HepG2 (cell line): ENCODE results near the gene ANKRD35. TPM values are rescaled to one million over a fixed set of nuclear protein-coding genes. Genes with fewer than 3 reads are reported as not detected.

Experiments
- ATAC-seq: fragments of 200-7000 bp; cut with Tn5 transposase; 3 replicates; pipeline ENCODE4 v1.9.1; 2020; ENCODE audit warnings: mild to moderate bottlenecking, moderate library complexity
- BruUV-seq: library from RNA; stranded (reverse); fragments of 400-500 nt; replicated peaks from 2 replicates; lab custom pipeline; 2021; lab: Mats Ljungman, UMichigan
- CTCF ChIA-PET: fragments of 300-600 bp; formaldehyde crosslinking; extraction: SDS; loops from one replicate; lab custom pipeline; 2021; ENCODE audit warnings: low total read pairs, inconsistent platforms, low intra/inter-chr PET ratio; lab: Yijun Ruan, JAX
- POLR2A ChIA-PET: fragments of 350-600 bp; sonication (Branson Sonifier 250); formaldehyde crosslinking; loops from one replicate; lab custom pipeline; 2020; ENCODE audit warnings: antibody characterized with exemption, inconsistent platforms; lab: Yijun Ruan, JAX
- DNase-seq: peaks from one replicate; pipeline ENCODE4 v3.0.0-alpha.2; 2015; ENCODE audit warnings: low spot score
- FAIRE-seq: peaks from 3 replicates; lab custom pipeline; 2011; peaks lifted over from hg19 to GRCh38; lab: Jason Lieb, UNC
- H2AFZ ChIP-seq: one replicate; pipeline ENCODE4 v1.6.1; 2011; ENCODE audit warnings: low read length, inconsistent platforms
- H3K27ac ChIP-seq: fragments of 300-600 bp; 3 replicates; pipeline ENCODE4 v1.8.0; 2011; ENCODE audit warnings: mixed run types, mild to moderate bottlenecking, mixed read lengths, low read length, inconsistent platforms; ENCODE audit not compliant: insufficient read depth; ENCODE audit errors: extremely low read length
- H3K27me3 ChIP-seq, 2 experiments: fragments of 200-600 bp in 1 of 2; 2 replicates in 1 of 2; 3 replicates in 1 of 2; pipeline versions ENCODE4 v1.6.0 to v1.8.0; 2011; ENCODE audit warnings: low read length in 2 of 2, mild to moderate bottlenecking in 2 of 2, moderate library complexity in 2 of 2, inconsistent platforms in 1 of 2; ENCODE audit not compliant: insufficient read depth in 2 of 2, control insufficient read depth in 1 of 2
- H3K36me3 ChIP-seq, 2 experiments: fragments of 200-600 bp in 1 of 2; replicated peaks in 1 of 2; 2 replicates in 1 of 2; 3 replicates in 1 of 2; pipeline versions ENCODE4 v1.5.1 to v1.8.0; 2011; ENCODE audit warnings: low read length in 2 of 2, inconsistent platforms in 1 of 2; ENCODE audit not compliant: insufficient read depth in 2 of 2, control insufficient read depth in 1 of 2
- H3K4me1 ChIP-seq: 2 replicates; pipeline ENCODE4 v1.5.1; 2012; ENCODE audit warnings: low read length, inconsistent platforms; ENCODE audit not compliant: insufficient read depth
- H3K4me2 ChIP-seq: 2 replicates; pipeline ENCODE4 v1.6.0; 2011; ENCODE audit warnings: low read depth, low read length, inconsistent platforms
- H3K4me3 ChIP-seq, 3 experiments: fragments of 200-600 bp in 1 of 3; sonication (generic), shearing (Covaris generic) in 1 of 3; replicated peaks in 1 of 3; 2 replicates each; pipeline ENCODE4 v1.5.1; 2011 to 2016; ENCODE audit warnings: low read length in 3 of 3, inconsistent platforms in 2 of 3, low read depth in 2 of 3, mild to moderate bottlenecking in 2 of 3, control low read depth in 1 of 3, mixed read lengths in 1 of 3; ENCODE audit not compliant: insufficient read depth in 1 of 3
- H3K79me2 ChIP-seq: one replicate; pipeline ENCODE4 v1.6.1; 2011; ENCODE audit warnings: low read length, inconsistent platforms; ENCODE audit not compliant: insufficient read depth
- H3K9ac ChIP-seq: 2 replicates; pipeline ENCODE4 v1.6.0; 2011; ENCODE audit warnings: mild to moderate bottlenecking, low read depth, low read length, inconsistent platforms; ENCODE audit not compliant: insufficient read depth
- H3K9me3 ChIP-seq: 2 replicates; pipeline ENCODE4 v1.5.1; 2012; ENCODE audit warnings: mild to moderate bottlenecking, low read length
- H4K20me1 ChIP-seq: 2 replicates; pipeline ENCODE4 v1.6.0; 2011; ENCODE audit warnings: inconsistent platforms, mild to moderate bottlenecking, low read length, moderate library complexity; ENCODE audit not compliant: insufficient read depth
- CREB1 ChIP-seq, 2 experiments: fragments of 450-650 bp in 1 of 2; IDR thresholded peaks; 2 replicates each; pipeline ENCODE4 v1.6.1; 2016 to 2017; ENCODE audit warnings: control low read depth in 1 of 2, mild to moderate bottlenecking in 1 of 2, missing compliant biosample characterization in 1 of 2, missing genetic modification characterization in 1 of 2
- DPF2 ChIP-seq: sonication (generic); formaldehyde crosslinking; IDR thresholded peaks from 2 replicates; pipeline ENCODE4 v1.4.0; 2020; ENCODE audit warnings: mild to moderate bottlenecking, low read depth, missing genetic modification reagents, borderline replicate concordance
- JUNB ChIP-seq: sonication (generic); formaldehyde crosslinking; IDR thresholded peaks from 2 replicates; pipeline ENCODE4 v1.8.0; 2022; ENCODE audit warnings: missing genetic modification reagents, mild to moderate bottlenecking, borderline replicate concordance
- KLF6 ChIP-seq: IDR thresholded peaks from 2 replicates; pipeline ENCODE4 v1.8.0; 2016; ENCODE audit warnings: missing biosample characterization, missing genetic modification reagents
- MED13 ChIP-seq: sonication (generic); formaldehyde crosslinking; IDR thresholded peaks from 2 replicates; pipeline ENCODE4 v1.5.0; 2020; ENCODE audit warnings: missing genetic modification reagents
- MIXL1 ChIP-seq: IDR thresholded peaks from 2 replicates; pipeline ENCODE4 v1.6.1; 2016
- MTF1 ChIP-seq: sonication (generic); formaldehyde crosslinking; IDR thresholded peaks from 2 replicates; pipeline ENCODE4 v1.5.0; 2020; ENCODE audit warnings: missing genetic modification reagents
- MYC ChIP-seq: sonication (generic); formaldehyde crosslinking; IDR thresholded peaks from 2 replicates; pipeline ENCODE4 v1.9.0; 2021; ENCODE audit warnings: missing genetic modification reagents, borderline replicate concordance
- NFATC3 ChIP-seq: sonication (generic); formaldehyde crosslinking; IDR thresholded peaks from 2 replicates; pipeline ENCODE4 v1.5.1; 2020; ENCODE audit warnings: mild to moderate bottlenecking, missing genetic modification reagents
- NR3C1 ChIP-seq: sonication (generic); formaldehyde crosslinking; IDR thresholded peaks from 2 replicates; pipeline ENCODE4 v1.4.0; 2020; ENCODE audit warnings: missing genetic modification reagents
- PAF1 ChIP-seq: IDR thresholded peaks from 2 replicates; pipeline ENCODE4 v1.6.1; 2016; ENCODE audit warnings: missing genetic modification reagents, missing compliant biosample characterization
- RBM39 ChIP-seq: fragments of 200-400 bp; formaldehyde crosslinking; IDR thresholded peaks from one replicate; pipeline ENCODE4 v1.6.1; 2018; ENCODE audit warnings: antibody characterized with exemption, mild to moderate bottlenecking, low read depth, low read length; ENCODE audit not compliant: poor library complexity, severe bottlenecking
- RXRB ChIP-seq: IDR thresholded peaks from 2 replicates; pipeline ENCODE4 v1.6.1; 2016; ENCODE audit warnings: borderline replicate concordance, missing genetic modification reagents, missing compliant biosample characterization
- SIN3A ChIP-seq: IDR thresholded peaks from 2 replicates; pipeline ENCODE4 v1.6.1; 2011; ENCODE audit warnings: low read depth, mild to moderate bottlenecking, control low read depth, low read length, borderline replicate concordance
- SMAD3 ChIP-seq: sonication (generic); formaldehyde crosslinking; IDR thresholded peaks from 2 replicates; pipeline ENCODE4 v1.4.0; 2020; ENCODE audit warnings: missing genetic modification reagents
- SNAPC2 ChIP-seq: sonication (generic); formaldehyde crosslinking; IDR thresholded peaks from 2 replicates; pipeline ENCODE4 v1.8.1; 2022; ENCODE audit warnings: mild to moderate bottlenecking, missing genetic modification reagents
- STAG1 ChIP-seq: sonication (generic); formaldehyde crosslinking; IDR thresholded peaks from 2 replicates; pipeline ENCODE4 v1.4.0; 2020; ENCODE audit warnings: missing genetic modification reagents
- TEAD3 ChIP-seq: optimal IDR thresholded peaks from 2 replicates; pipeline ENCODE3; 2016; ENCODE audit warnings: borderline replicate concordance
- TIGD3 ChIP-seq: sonication (generic); formaldehyde crosslinking; IDR thresholded peaks from 2 replicates; pipeline ENCODE4 v1.5.1; 2020; ENCODE audit warnings: mild to moderate bottlenecking, missing genetic modification reagents, borderline replicate concordance
- ZBTB7B ChIP-seq: sonication (generic); formaldehyde crosslinking; IDR thresholded peaks from 2 replicates; pipeline ENCODE4 v1.4.0; 2020; ENCODE audit warnings: missing genetic modification reagents
- ZKSCAN1 ChIP-seq: fragments of 150-350 bp; IDR thresholded peaks from 2 replicates; pipeline ENCODE4 v1.6.1; 2014; ENCODE audit warnings: low read length
- ZNF24 ChIP-seq: fragments of 450-650 bp; IDR thresholded peaks from 2 replicates; pipeline ENCODE4 v1.6.1; 2017; ENCODE audit warnings: antibody characterized with exemption, mild to moderate bottlenecking
- ZNF296 ChIP-seq: sonication (generic); formaldehyde crosslinking; conservative IDR thresholded peaks from 2 replicates; pipeline ENCODE4 v1.5.0; 2020; ENCODE audit warnings: mild to moderate bottlenecking, missing genetic modification reagents
- WGBS: methylation state at CpG from one replicate; pipeline ENCODE4 v1.1.6; 2017; ENCODE audit warnings: low lambda C conversion rate; 5-methylcytosine and 5-hydroxymethylcytosine counted together
- in situ Hi-C: cut with HindIII; loops from 2 replicates; pipeline ENCODE4 v1.10.0; 2017; ENCODE audit warnings: low pct_unique_long_range_greater_than_20kb; ENCODE audit not compliant: extremely low pct_ligation_motif_present
- intact Hi-C: fragments of 100-400 bp; cut with micrococcal nuclease; formaldehyde crosslinking; loops from one replicate; pipeline ENCODE4 v1.10.0; 2022; ENCODE audit not compliant: unreplicated experiment
- polyA plus RNA-seq, 8 experiments: library from polyadenylated mRNA; depleted of rRNA in 3 of 8; stranded (reverse) in 7 of 8; unstranded in 1 of 8; fragments of >200 nt; fragmentation: Illumina TruSeq in 4 of 8; extraction: Trizol in 4 of 8; gene quantifications; 2 replicates each; pipeline versions ENCODE4 v1.2.1 to v1.2.3, GENCODE V29; 2011 to 2016; ENCODE audit warnings: low read depth in 4 of 8, missing spikeins in 1 of 8, mixed read lengths in 1 of 8; ENCODE audit not compliant: insufficient read depth in 1 of 8
- total RNA-seq, 5 experiments: library from RNA; depleted of rRNA; stranded (reverse); fragments of >200 nt; fragmentation: Illumina TruSeq; extraction: Trizol; gene quantifications; 2 replicates each; pipeline ENCODE4 v1.2.3, GENCODE V29; 2016; ENCODE audit warnings: low read depth in 1 of 5
- TF ChIP-seq, protein P1 (sequence below): sonication (generic); formaldehyde crosslinking; IDR thresholded peaks from 2 replicates; pipeline ENCODE4 v1.4.0; 2020; ENCODE audit warnings: missing genetic modification reagents

ANKRD35 gene
- total and polyA plus RNA-seq, 2 of the 13 experiments (the other 11 are each of a cell fraction or from before 2014, with no cell fraction given) = 0.02 TPM; not detected in 1

GRCh38 chr1:145846201-145846612 lies 39.5 kb downstream of the ANKRD35 start:
- no peaks in the 10 kb centered on the region for H3K9me3 ChIP-seq
- H3K79me2 ChIP-seq = no peaks in the 10 kb centered on the region
- H2AFZ ChIP-seq = no peak overlapping the region
- peaks cover 13 to 25% of the 10 kb centered on the region in 2 experiments for H3K36me3 ChIP-seq
- peak overlapping the region; percentile 95 for H3K4me2 ChIP-seq
- peak overlapping the region; percentile 68; the same call in 1 of the 2 replicates for H3K9ac ChIP-seq
- peaks cover 12% of the 10 kb centered on the region for H3K4me1 ChIP-seq
- 90% methylated on average over 2 of the region's 3 CpGs for WGBS
- FAIRE-seq = peak; percentile 67
- ChIA-PET CTCF (interaction anchor here (1.2 to 2.5 kb wide), 2 partner anchors 13 to 167 kb away, joined by 3 to 14 read pairs; partner anchors contain the start of gene PIAS3), POLR2A (interaction anchor here (1.0 to 4.5 kb wide), 5 partner anchors 13 to 117 kb away, joined by 3 to 44 read pairs (median 13); partner anchors contain the start of genes PIAS3, POLR3C, RBM8A and RNF115)
- intact Hi-C loops (loop anchor here (1.0 kb wide), 1 partner anchor 64 kb away; the partner anchor contains the start of gene ITGA10), in situ Hi-C loops (loop anchor here (10.0 kb wide), 1 partner anchor 169 kb away; no protein-coding TSS in a partner anchor)
- no peaks in the 10 kb centered on the region for H3K27me3 ChIP-seq
- ATAC-seq = peak; percentile 76
- peak; percentile 23 for DNase-seq
- H4K20me1 ChIP-seq = no peaks in the 10 kb centered on the region
- H3K4me3 ChIP-seq = peak overlapping the region; percentile 55 to 78 (median 66)
- H3K27ac ChIP-seq = no peak overlapping the region
- BruUV-seq = no TSS peak
- no peak for TF ChIP-seq ZNF296
- TF ChIP-seq ZKSCAN1 = no peak
- TF ChIP-seq RXRB (CRISPR knock-in tag) = no peak
- no peak for TF ChIP-seq SIN3A
- TF ChIP-seq RBM39 = no peak
- no peak for TF ChIP-seq TIGD3 (CRISPR knock-in tag)
- no peak for TF ChIP-seq MTF1 (CRISPR knock-in tag)
- TF ChIP-seq SNAPC2 (CRISPR knock-in tag) = no peak
- peak; percentile 75 for TF ChIP-seq ZBTB7B (CRISPR knock-in tag)
- no peak for TF ChIP-seq PAF1 (CRISPR knock-in tag)
- no peak for TF ChIP-seq CREB1 (IDR thresholded peaks at IDR 0.05)
- TF ChIP-seq CREB1 (CRISPR knock-in tag; IDR thresholded peaks at IDR 0.05) = no peak
- TF ChIP-seq, protein P1, sequence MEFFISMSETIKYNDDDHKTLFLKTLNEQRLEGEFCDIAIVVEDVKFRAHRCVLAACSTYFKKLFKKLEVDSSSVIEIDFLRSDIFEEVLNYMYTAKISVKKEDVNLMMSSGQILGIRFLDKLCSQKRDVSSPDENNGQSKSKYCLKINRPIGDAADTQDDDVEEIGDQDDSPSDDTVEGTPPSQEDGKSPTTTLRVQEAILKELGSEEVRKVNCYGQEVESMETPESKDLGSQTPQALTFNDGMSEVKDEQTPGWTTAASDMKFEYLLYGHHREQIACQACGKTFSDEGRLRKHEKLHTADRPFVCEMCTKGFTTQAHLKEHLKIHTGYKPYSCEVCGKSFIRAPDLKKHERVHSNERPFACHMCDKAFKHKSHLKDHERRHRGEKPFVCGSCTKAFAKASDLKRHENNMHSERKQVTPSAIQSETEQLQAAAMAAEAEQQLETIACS = no peak
- no peak for TF ChIP-seq DPF2 (CRISPR knock-in tag)
- TF ChIP-seq KLF6 (CRISPR knock-in tag) = no peak
- peak; percentile 48 for TF ChIP-seq STAG1 (CRISPR knock-in tag)
- no peak for TF ChIP-seq MIXL1
- no peak for TF ChIP-seq NFATC3 (CRISPR knock-in tag)
- TF ChIP-seq TEAD3 (CRISPR knock-in tag) = no peak
- TF ChIP-seq SMAD3 (CRISPR knock-in tag) = no peak
- 0 out of 2 replicates have a peak, but pooled peaks have one; percentile 14 for TF ChIP-seq MED13
- TF ChIP-seq ZNF24 = no peak
- TF ChIP-seq NR3C1 (CRISPR knock-in tag) = no peak
- no peak for TF ChIP-seq MYC (CRISPR knock-in tag)
- TF ChIP-seq JUNB (CRISPR knock-in tag) = no peak
